ENCODE measurements around the gene RNU1-3.

- TF ChIP-seq EZH2 (IDR thresholded peaks at IDR 0.05; ENCODE audit: insufficient read depth, low read length): no peak
- no peak for TF ChIP-seq CTCF (IDR thresholded peaks at IDR 0.05; ENCODE audit: insufficient read depth, low read depth, low read length)
Measured at GRCh38 chr1:16630661-16631247, 36.0 kb downstream of the RNU1-3 start.
